Inflammatory macrophage treated with lipopolysaccharide for 4 hours (primary cell): Measurements from ENCODE around the gene CABP2.
"Not testable (repeated sequence)": the region's sequence is repeated elsewhere in the genome, so short reads cannot be mapped to it uniquely, and the experiment has no call there.

Experiments used
- DNase-seq: peaks from one replicate; pipeline ENCODE4 v3.0.0-alpha.2; 2020

Gene CABP2

GRCh38 chr11:67538823-67539505 is 15.7 kb upstream of the CABP2 start:
- no peak for DNase-seq

DNA sequence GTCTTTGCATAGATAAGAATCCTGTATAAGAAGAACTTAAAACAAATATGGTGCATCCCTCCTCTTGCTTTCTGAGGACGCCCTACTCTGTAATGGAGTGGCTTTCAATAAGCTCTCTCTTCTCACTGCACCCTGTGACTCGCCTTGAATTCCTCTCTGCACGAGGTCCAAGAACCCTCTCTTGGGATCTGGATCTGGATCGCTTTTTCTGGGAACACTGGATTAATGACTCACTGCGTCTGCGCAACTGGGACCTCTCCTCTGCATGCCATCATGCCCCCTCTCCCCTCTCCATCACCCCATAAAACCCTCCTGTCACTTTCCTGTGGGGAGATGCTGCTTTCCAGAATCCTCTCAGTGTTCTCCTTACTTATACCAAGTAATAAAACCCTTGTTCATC is 15.1 kb upstream of the CABP2 start:
- no peak for DNase-seq

DNA sequence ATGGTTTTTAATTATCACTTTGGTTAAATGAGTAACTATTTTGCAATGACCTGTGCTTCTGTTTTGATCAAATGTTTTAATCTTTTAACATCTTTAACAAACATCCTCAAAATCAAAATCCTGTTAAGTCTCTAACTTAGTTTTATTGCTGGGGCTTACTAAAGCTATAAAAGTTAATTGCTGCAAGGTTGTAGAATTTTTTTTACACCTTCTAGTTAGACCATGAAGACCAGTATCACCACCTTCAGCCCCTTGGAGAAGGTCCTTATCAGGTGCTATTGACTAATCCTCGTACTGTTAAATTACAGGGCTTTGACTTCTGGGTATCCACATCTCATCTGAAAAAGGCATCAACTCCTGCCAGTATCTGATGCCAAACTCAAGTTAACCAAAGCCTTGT is 12.3 kb upstream of the CABP2 start:
- no peak for DNase-seq

- DNase-seq: no peak
These were observed 10.9 kb upstream of the CABP2 start for GRCh38 chr11:67534070-67534679.

GRCh38 chr11:67532889-67533288 is 9.6 kb upstream of the CABP2 start:
- no peak for DNase-seq

DNA sequence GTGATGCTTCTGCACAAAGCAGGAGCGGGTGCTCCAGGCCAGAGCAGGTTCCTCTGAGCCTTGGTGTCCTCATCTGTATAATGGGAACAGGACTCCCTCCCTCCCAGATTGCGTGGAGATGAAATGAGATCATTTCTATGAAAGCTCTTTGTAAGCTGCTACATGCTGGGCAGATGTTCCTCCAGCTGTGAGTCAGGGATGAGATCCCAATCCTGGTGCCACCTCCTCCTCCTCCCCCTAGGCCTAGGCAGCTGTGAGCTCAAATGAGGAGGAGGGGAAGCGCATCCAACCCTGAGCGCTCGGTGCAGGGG is 7.0 kb upstream of the CABP2 start:
- DNase-seq: no peak

GRCh38 chr11:67528376-67528775 is 5.1 kb upstream of the CABP2 start:
- DNase-seq: no peak

DNA sequence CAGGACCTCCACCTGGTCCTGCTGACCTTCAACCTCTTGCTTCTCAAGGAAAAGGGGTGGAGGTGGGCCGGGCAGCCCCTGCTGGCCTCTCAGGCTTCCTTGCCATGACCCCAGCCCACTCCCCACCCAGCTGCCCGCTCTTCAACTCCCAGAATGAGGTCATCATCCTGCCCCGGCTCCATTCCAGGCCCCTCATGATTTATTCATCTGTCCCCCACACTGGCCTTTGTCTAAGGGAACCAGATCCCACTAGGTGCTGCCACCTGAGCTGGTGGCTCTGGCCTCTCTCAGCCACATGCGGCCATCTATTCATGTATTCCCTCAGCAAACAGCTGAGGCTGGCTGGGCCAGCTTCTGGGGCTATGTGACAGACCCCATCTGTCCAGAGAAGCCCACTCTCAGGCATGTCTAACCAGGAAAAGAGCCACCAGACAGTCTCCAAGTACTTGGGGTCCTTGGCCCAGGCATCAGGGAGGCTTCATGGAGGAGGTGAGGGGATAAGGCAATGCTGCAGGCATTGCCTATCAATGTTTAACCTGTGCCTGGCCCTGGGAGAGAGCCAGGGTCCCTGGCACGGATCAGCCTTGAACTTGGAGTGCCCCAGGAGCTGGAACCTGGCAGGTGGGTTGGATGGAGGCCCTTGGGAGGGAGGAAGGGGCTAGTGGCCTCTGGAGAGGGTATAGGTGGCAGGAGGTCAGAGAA is 2.2 kb upstream of the CABP2 start:
- no peak for DNase-seq

- no peak for DNase-seq
These were observed 1.2 kb upstream of the CABP2 start for GRCh38 chr11:67524480-67524808.

- DNase-seq: no peak
These were observed 572 bp upstream of the CABP2 start for GRCh38 chr11:67523556-67524479.

DNA sequence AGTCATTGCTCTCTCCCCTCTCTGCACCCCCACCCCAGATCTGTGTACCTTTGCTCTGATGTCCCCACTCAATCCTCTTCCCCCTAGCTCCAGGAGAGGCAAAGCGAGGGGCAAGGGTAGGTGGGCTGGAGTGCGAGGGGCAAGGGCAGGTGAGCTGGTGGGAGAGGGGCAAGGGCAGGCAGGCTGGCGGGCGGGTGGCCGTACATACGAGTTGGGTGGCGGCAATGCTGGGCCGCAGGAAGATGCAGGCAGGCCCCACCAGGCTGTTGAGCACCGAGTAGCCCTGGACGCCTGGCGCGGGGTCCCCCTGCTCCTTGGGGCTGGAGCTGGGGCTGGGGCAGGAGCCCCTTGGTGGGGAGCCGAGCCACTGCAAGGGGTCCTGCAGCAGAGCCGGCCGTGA is 908 bp downstream of the CABP2 start:
- DNase-seq: no peak

DNA sequence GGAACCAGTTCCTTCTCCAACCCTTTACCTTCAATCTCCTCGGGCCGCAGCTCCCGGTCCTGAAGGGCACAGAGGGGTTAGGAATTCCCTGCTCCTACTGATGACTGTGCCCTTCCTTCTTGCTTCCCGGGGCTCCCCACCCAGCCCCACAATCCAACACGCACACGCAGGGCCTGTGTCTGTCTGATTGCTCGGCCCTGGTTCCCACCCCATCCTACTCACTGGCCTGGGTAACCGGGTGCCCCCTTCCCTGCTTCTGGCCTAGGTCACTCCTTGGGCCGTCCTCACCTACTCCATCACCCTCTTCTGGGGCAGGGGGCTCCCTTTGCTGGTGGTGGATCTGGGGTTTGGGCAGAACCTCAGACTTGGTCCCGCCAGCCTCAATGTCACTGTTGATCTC is 1.3 kb downstream of the CABP2 start:
- DNase-seq: no peak

- DNase-seq: no peak
These were observed 2.1 kb downstream of the CABP2 start for GRCh38 chr11:67520856-67521824.

DNA sequence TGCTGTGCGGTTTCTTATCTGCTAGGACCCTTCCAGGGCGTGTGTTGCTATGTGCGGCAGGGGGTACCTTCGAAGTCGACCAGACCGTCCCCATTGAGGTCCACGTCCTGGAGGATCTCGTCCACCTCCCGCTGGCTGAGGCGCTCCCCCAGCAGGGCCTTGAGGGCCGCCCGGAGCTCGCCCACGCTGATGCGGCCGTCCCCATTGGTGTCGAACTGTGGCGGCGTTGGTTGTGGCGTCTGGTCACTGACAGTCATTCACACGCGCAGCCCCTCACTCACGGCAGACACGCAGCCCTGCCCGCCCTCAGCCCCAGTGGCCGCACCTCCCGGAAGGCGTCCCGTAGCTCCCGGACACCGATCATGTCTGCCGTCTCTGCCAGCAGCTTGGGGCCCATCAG is 3.5 kb downstream of the CABP2 start:
- no peak for DNase-seq

- no peak for DNase-seq
These were observed 5.3 kb downstream of the CABP2 start for GRCh38 chr11:67517784-67518552.

GRCh38 chr11:67516806-67517205 is 6.4 kb downstream of the CABP2 start:
- no peak for DNase-seq

GRCh38 chr11:67514116-67514515 is 9.1 kb downstream of the CABP2 start:
- DNase-seq: no peak

DNA sequence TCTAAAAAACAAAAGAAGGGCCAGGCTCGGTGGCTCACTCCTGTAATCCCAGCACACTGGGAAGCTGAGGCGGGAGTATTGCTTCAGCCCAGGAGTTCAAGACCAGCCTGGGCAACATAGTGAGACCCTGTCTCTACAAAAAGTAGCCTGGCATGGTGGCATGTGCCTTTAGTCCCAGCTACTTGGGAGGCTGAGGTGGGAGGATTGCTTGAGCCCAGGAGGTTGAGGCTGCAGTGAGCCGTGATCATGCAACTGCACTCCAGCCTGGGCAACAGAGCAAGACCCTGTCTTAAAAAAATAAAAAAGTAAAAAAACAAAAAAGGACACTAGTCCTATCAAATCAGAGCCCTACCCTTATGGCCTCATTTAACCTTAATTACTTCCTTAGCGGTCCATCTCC is 11.7 kb downstream of the CABP2 start:
- not testable (repeated sequence) for DNase-seq

GRCh38 chr11:67510023-67510345 is 13.3 kb downstream of the CABP2 start:
- DNase-seq: no peak

DNA sequence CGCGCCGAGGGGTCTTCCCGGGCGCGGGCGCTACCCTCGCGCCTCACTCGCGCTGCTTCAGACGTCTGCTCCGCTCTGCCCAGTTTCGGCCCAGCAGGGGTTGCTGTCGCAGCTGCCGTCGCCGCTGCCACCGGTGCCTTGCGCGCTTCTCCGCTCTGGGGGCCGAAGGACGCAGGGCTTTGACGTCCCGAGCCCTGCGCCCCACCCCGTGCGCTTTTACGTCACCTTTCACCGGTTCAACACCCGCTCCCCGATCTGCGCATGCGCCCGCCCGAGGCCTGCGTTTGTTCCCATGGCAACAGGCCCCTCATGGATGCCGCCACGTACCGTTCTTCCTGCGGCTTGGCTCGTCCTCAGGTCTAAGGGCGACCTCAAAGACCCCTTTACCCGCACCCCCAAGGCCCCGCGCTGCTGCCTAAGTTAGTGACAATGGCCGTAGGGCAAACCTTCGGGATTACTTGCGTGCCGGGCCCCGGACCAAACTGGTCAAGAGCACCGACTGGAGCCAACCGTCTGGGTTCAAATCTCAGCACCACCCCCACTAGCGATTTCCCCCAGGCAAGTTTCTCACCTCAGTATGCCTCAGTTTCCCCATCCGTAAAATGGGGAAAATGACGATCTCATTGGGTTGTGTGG is 14.6 kb downstream of the CABP2 start:
- peak; percentile 97 for DNase-seq

GRCh38 chr11:67507864-67508485 is 15.3 kb downstream of the CABP2 start, which contains the start of gene CDK2AP2:
TSS of gene CDK2AP2 (minus strand) at chr11:67508162. CDS start at chr11:67508082, 80 bp downstream.
- peak; percentile 100 for DNase-seq
